GM12878 (cell line): ENCODE measurements around the gene ATP6V1C2. TPM values are rescaled to one million over a fixed set of nuclear protein-coding genes. Genes with fewer than 3 reads are reported as not detected.

Source experiments
- ATAC-seq: fragments of 200-7000 bp; cut with Tn5 transposase; 3 replicates; pipeline ENCODE4 v1.9.1; 2020; ENCODE audit warnings: mild to moderate bottlenecking, moderate library complexity
- BruUV-seq: library from RNA; stranded (reverse); fragments of 400-500 nt; replicated peaks from 2 replicates; lab custom pipeline; 2021; lab: Mats Ljungman, UMichigan
- CTCF ChIA-PET: fragments of 300-600 bp; sonication (Branson Sonifier 250); formaldehyde crosslinking; extraction: SDS; loops from one replicate; lab custom pipeline; 2021; ENCODE audit warnings: inconsistent platforms; lab: Yijun Ruan, JAX
- POLR2A ChIA-PET: fragments of 350-600 bp; formaldehyde crosslinking; extraction: SDS; loops from one replicate; lab custom pipeline; 2021; ENCODE audit warnings: inconsistent platforms; lab: Charles Lee
- RAD21 ChIA-PET: fragments of 300-600 bp; sonication (Branson Sonifier 250); formaldehyde crosslinking; loops from one replicate; lab custom pipeline; 2023; ENCODE audit warnings: antibody characterized with exemption; ENCODE audit not compliant: unreplicated experiment; lab: Charles Lee
- SMC1A ChIA-PET: fragments of 300-600 bp; sonication (Branson Sonifier 250); formaldehyde crosslinking; loops from one replicate; lab custom pipeline; 2023; ENCODE audit not compliant: unreplicated experiment, uncharacterized antibody; lab: Charles Lee
- DNase-seq: peaks from one replicate; pipeline ENCODE4 v3.0.0-alpha.2; 2011; ENCODE audit warnings: low read depth, low spot score
- FAIRE-seq: peaks from 3 replicates; lab custom pipeline; 2011; peaks lifted over from hg19 to GRCh38; lab: Jason Lieb, UNC
- H2AFZ ChIP-seq: 2 replicates; pipeline ENCODE4 v1.6.0; 2011; ENCODE audit warnings: low read depth, low read length, control low read depth; ENCODE audit not compliant: control insufficient read depth
- H3K27ac ChIP-seq: 2 replicates; pipeline ENCODE4 v1.5.1; 2011; ENCODE audit warnings: control low read depth; ENCODE audit not compliant: control insufficient read depth, insufficient read depth
- H3K27me3 ChIP-seq, 2 experiments: replicated peaks in 1 of 2; 2 replicates each; pipeline versions ENCODE4 v1.6.0 to v1.6.1; 2011; ENCODE audit warnings: low read length in 1 of 2; ENCODE audit not compliant: control insufficient read depth in 2 of 2, insufficient read depth in 2 of 2
- H3K36me3 ChIP-seq, 2 experiments: 2 replicates each; pipeline ENCODE4 v1.5.1; 2011; ENCODE audit warnings: low read length in 1 of 2; ENCODE audit not compliant: control insufficient read depth in 2 of 2, insufficient read depth in 2 of 2
- H3K4me1 ChIP-seq: 2 replicates; pipeline ENCODE4 v1.6.1; 2011; ENCODE audit warnings: mild to moderate bottlenecking, low read length, moderate library complexity, mixed read lengths; ENCODE audit not compliant: control insufficient read depth, insufficient read depth
- H3K4me2 ChIP-seq: 2 replicates; pipeline ENCODE4 v1.6.0; 2011; ENCODE audit warnings: control low read depth; ENCODE audit not compliant: control insufficient read depth, insufficient read depth
- H3K4me3 ChIP-seq: fragments of 200-600 bp; sonication (generic); 2 replicates; pipeline ENCODE4 v1.5.1; 2016
- H3K79me2 ChIP-seq: 2 replicates; pipeline ENCODE4 v1.6.0; 2011; ENCODE audit warnings: low read length; ENCODE audit not compliant: control insufficient read depth, insufficient read depth
- H3K9ac ChIP-seq: 2 replicates; pipeline ENCODE4 v1.8.0; 2011; ENCODE audit warnings: low read length, control low read depth, mixed read lengths; ENCODE audit not compliant: control insufficient read depth, insufficient read depth
- H3K9me3 ChIP-seq: replicated peaks from 3 replicates; pipeline ENCODE4 v1.5.1; 2011; ENCODE audit warnings: mild to moderate bottlenecking, low read length; ENCODE audit not compliant: control insufficient read depth, insufficient read depth
- H4K20me1 ChIP-seq: 2 replicates; pipeline ENCODE4 v1.6.0; 2011; ENCODE audit not compliant: control insufficient read depth, insufficient read depth
- CHD4 ChIP-seq: fragments of 200-600 bp; sonication (generic); IDR thresholded peaks from 2 replicates; pipeline ENCODE4 v1.6.1; 2016; ENCODE audit warnings: mild to moderate bottlenecking
- CREB1 ChIP-seq: IDR thresholded peaks from 2 replicates; pipeline ENCODE4 v1.6.1; 2012; ENCODE audit warnings: low read depth, mild to moderate bottlenecking, inconsistent platforms
- DPF2 ChIP-seq: fragments of 450-650 bp; IDR thresholded peaks from 2 replicates; pipeline ENCODE4 v1.6.1; 2017; ENCODE audit warnings: mild to moderate bottlenecking
- ETV6 ChIP-seq, 2 experiments: fragments of 450-650 bp in 1 of 2; IDR thresholded peaks in 1 of 2; conservative IDR thresholded peaks in 1 of 2; 2 replicates each; pipeline ENCODE4 v1.6.1; 2014; ENCODE audit warnings: antibody characterized with exemption in 1 of 2, borderline replicate concordance in 1 of 2, low read depth in 1 of 2, mild to moderate bottlenecking in 1 of 2, moderate library complexity in 1 of 2
- FOXK2 ChIP-seq: fragments of 450-650 bp; IDR thresholded peaks from 2 replicates; pipeline ENCODE4 v1.6.1; 2017; ENCODE audit warnings: mild to moderate bottlenecking, moderate library complexity
- GATAD2B ChIP-seq: fragments of 450-650 bp; conservative IDR thresholded peaks from 2 replicates; pipeline ENCODE4 v1.6.1; 2017; ENCODE audit warnings: low read depth, mild to moderate bottlenecking, moderate library complexity
- KAT2A ChIP-seq: conservative IDR thresholded peaks from 2 replicates; pipeline ENCODE4 v1.6.1; 2011; ENCODE audit warnings: low read depth, low read length; ENCODE audit not compliant: control insufficient read depth
- MXI1 ChIP-seq: fragments of 150-350 bp; IDR thresholded peaks from 2 replicates; pipeline ENCODE4 v1.6.1; 2011; ENCODE audit warnings: low read depth, mild to moderate bottlenecking, inconsistent platforms, low read length, improper control_type of control experiment
- MYB ChIP-seq: fragments of 150-350 bp; IDR thresholded peaks from 2 replicates; pipeline ENCODE4 v1.6.1; 2014; ENCODE audit warnings: mild to moderate bottlenecking, low read depth, low read length, borderline replicate concordance
- NRF1 ChIP-seq: conservative IDR thresholded peaks from 2 replicates; pipeline ENCODE4 v1.6.1; 2011; ENCODE audit warnings: mild to moderate bottlenecking, low read depth, low read length, improper control_type of control experiment
- RBBP5 ChIP-seq: fragments of 200-600 bp; sonication (generic); conservative IDR thresholded peaks from 2 replicates; pipeline ENCODE4 v1.6.1; 2016
- SMC3 ChIP-seq: IDR thresholded peaks from 2 replicates; pipeline ENCODE4 v1.6.1; 2011; ENCODE audit warnings: low read length, improper control_type of control experiment, borderline replicate concordance
- TAF1 ChIP-seq: IDR thresholded peaks from 2 replicates; pipeline ENCODE4 v1.6.1; 2011; ENCODE audit warnings: mild to moderate bottlenecking, low read depth, low read length, borderline replicate concordance
- ZBED1 ChIP-seq: IDR thresholded peaks from 2 replicates; pipeline ENCODE4 v1.6.1; 2016; ENCODE audit warnings: borderline replicate concordance
- ZNF217 ChIP-seq: fragments of 450-650 bp; IDR thresholded peaks from 2 replicates; pipeline ENCODE4 v1.6.1; 2017; ENCODE audit warnings: antibody characterized with exemption, mild to moderate bottlenecking
- WGBS: methylation state at CpG from one replicate; pipeline ENCODE4 v1.1.6; 2016; ENCODE audit warnings: low lambda C conversion rate; ENCODE audit not compliant: insufficient replicate concordance, insufficient coverage; ENCODE audit errors: missing lambda C conversion rate; 5-methylcytosine and 5-hydroxymethylcytosine counted together
- in situ Hi-C: fragments of 300-500 bp; cut with MboI; formaldehyde crosslinking; loops from 9 replicates; pipeline ENCODE4 v1.14.3; 2018; ENCODE audit warnings: mixed read lengths
- intact Hi-C: fragments of 100-400 bp; cut with micrococcal nuclease; formaldehyde crosslinking; loops from one replicate; pipeline ENCODE4 v1.14.2; 2022; ENCODE audit not compliant: unreplicated experiment
- polyA plus RNA-seq, 11 experiments: library from polyadenylated mRNA; depleted of rRNA in 4 of 11; unstranded in 6 of 11; stranded (reverse) in 5 of 11; fragments of >200 nt; fragmentation: Nextera tagmentation in 4 of 11; fragmentation: Illumina TruSeq in 1 of 11; extraction: Ambion mirVana in 4 of 11; extraction: Trizol in 1 of 11; gene quantifications; 1 replicate in 1 of 11; 2 replicates in 10 of 11; pipeline versions ENCODE4 v1.2.1 to v1.2.3, GENCODE V29; 2011 to 2016; ENCODE audit warnings: inconsistent platforms in 2 of 11, missing spikeins in 2 of 11, low read depth in 1 of 11
- total RNA-seq, 4 experiments: library from RNA; depleted of rRNA in 3 of 4; stranded (reverse); fragments of >200 nt in 3 of 4; fragmentation: Illumina TruSeq in 1 of 4; extraction: Trizol in 1 of 4; gene quantifications; 2 replicates each; pipeline versions ENCODE4 v1.2.1 to v1.2.3, GENCODE V29; 2013 to 2021
- TF ChIP-seq, protein P1 (sequence below): IDR thresholded peaks from 2 replicates; pipeline ENCODE4 v1.6.1; 2011; ENCODE audit warnings: low read depth, low read length, improper control_type of control experiment, borderline replicate concordance
- TF ChIP-seq, protein P2 (sequence below): fragments of 450-650 bp; IDR thresholded peaks from 2 replicates; pipeline ENCODE4 v1.6.1; 2017; ENCODE audit warnings: antibody characterized with exemption, mild to moderate bottlenecking, moderate library complexity
- TF ChIP-seq, protein P3 (sequence below), 3 experiments: IDR thresholded peaks in 2 of 3; conservative IDR thresholded peaks in 1 of 3; 2 replicates each; pipeline ENCODE4 v1.5.1; 2011; ENCODE audit warnings: low read depth in 3 of 3, low read length in 3 of 3, mild to moderate bottlenecking in 3 of 3, control low read depth in 2 of 3, moderate library complexity in 2 of 3, inconsistent platforms in 1 of 3, mixed read lengths in 1 of 3; ENCODE audit not compliant: control insufficient read depth in 2 of 3, insufficient read depth in 1 of 3; ENCODE audit errors: extremely low read depth in 1 of 3

The ATP6V1C2 gene
- total and polyA plus RNA-seq, 10 of the 15 experiments (the other 5 are each of a cell fraction or from before 2014, with no cell fraction given) = 0.04 to 1.5 (median 0.24) TPM; not detected in 1

DNA sequence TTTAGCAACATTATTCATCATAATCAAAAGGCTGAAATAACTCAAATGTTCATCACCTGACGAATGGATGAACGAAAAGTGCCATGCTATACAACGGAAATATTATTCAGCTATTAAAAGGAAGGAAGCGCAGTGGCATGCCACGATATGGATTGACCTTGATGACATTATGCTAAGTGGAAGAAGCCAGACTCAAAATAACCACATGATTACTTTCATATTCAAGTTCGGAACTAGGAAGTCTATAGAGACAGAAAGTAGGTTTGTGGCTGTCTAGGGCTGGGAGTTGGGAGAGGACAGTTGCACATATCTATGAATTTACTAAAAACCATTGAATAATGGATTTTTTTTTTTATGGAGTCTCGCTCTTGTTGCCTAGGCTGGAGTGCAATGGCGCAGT, 104.6 kb downstream of the ATP6V1C2 start:
- H4K20me1 ChIP-seq = no peaks in the 10 kb centered on the region
- intact Hi-C loops (no loop called here), in situ Hi-C loops (no loop called here)
- 59% methylated on average over 8 of the region's 8 CpGs for WGBS
- ChIA-PET SMC1A (no interaction called here), CTCF (no interaction called here), RAD21 (no interaction called here), POLR2A (no interaction called here)
- no peak overlapping the region for H3K9ac ChIP-seq
- no peaks in the 10 kb centered on the region for H3K4me1 ChIP-seq
- FAIRE-seq = no peak
- no peaks in the 10 kb centered on the region for H3K79me2 ChIP-seq
- no peak for DNase-seq
- no peak overlapping the region for H3K4me2 ChIP-seq
- H3K27me3 ChIP-seq = peaks cover 0 to 3% of the 10 kb centered on the region in 2 experiments; a peak in 3 of 4 replicates
- H2AFZ ChIP-seq = no peak overlapping the region
- TF ChIP-seq, protein P1, sequence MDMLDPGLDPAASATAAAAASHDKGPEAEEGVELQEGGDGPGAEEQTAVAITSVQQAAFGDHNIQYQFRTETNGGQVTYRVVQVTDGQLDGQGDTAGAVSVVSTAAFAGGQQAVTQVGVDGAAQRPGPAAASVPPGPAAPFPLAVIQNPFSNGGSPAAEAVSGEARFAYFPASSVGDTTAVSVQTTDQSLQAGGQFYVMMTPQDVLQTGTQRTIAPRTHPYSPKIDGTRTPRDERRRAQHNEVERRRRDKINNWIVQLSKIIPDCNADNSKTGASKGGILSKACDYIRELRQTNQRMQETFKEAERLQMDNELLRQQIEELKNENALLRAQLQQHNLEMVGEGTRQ = no peak
- TF ChIP-seq RBBP5 (no peak), MYB (no peak), CHD4 (no peak), SMC3 (no peak), KAT2A (no peak), NRF1 (no peak), FOXK2 (no peak), CREB1 (no peak), ETV6 (conservative IDR thresholded peaks at IDR 0.05 in 1 of 2, IDR thresholded peaks at IDR 0.05 in 1 of 2; ENCODE audit: borderline replicate concordance in 1 of 2, low read depth in 1 of 2) (no peak), ZNF217 (no peak), DPF2 (no peak), TAF1 (no peak), MXI1 (no peak), ZBED1 (no peak), GATAD2B (no peak)
- TF ChIP-seq, protein P2, sequence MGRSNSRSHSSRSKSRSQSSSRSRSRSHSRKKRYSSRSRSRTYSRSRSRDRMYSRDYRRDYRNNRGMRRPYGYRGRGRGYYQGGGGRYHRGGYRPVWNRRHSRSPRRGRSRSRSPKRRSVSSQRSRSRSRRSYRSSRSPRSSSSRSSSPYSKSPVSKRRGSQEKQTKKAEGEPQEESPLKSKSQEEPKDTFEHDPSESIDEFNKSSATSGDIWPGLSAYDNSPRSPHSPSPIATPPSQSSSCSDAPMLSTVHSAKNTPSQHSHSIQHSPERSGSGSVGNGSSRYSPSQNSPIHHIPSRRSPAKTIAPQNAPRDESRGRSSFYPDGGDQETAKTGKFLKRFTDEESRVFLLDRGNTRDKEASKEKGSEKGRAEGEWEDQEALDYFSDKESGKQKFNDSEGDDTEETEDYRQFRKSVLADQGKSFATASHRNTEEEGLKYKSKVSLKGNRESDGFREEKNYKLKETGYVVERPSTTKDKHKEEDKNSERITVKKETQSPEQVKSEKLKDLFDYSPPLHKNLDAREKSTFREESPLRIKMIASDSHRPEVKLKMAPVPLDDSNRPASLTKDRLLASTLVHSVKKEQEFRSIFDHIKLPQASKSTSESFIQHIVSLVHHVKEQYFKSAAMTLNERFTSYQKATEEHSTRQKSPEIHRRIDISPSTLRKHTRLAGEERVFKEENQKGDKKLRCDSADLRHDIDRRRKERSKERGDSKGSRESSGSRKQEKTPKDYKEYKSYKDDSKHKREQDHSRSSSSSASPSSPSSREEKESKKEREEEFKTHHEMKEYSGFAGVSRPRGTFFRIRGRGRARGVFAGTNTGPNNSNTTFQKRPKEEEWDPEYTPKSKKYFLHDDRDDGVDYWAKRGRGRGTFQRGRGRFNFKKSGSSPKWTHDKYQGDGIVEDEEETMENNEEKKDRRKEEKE = no peak
- TF ChIP-seq, protein P3, sequence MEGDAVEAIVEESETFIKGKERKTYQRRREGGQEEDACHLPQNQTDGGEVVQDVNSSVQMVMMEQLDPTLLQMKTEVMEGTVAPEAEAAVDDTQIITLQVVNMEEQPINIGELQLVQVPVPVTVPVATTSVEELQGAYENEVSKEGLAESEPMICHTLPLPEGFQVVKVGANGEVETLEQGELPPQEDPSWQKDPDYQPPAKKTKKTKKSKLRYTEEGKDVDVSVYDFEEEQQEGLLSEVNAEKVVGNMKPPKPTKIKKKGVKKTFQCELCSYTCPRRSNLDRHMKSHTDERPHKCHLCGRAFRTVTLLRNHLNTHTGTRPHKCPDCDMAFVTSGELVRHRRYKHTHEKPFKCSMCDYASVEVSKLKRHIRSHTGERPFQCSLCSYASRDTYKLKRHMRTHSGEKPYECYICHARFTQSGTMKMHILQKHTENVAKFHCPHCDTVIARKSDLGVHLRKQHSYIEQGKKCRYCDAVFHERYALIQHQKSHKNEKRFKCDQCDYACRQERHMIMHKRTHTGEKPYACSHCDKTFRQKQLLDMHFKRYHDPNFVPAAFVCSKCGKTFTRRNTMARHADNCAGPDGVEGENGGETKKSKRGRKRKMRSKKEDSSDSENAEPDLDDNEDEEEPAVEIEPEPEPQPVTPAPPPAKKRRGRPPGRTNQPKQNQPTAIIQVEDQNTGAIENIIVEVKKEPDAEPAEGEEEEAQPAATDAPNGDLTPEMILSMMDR (IDR thresholded peaks at IDR 0.05 in 2 of 3, conservative IDR thresholded peaks at IDR 0.05 in 1 of 3; ENCODE audit: control insufficient read depth in 2 of 3, extremely low read depth in 1 of 3, insufficient read depth in 1 of 3, low read depth in 3 of 3, low read length in 3 of 3) = no peak
- H3K4me3 ChIP-seq = no peak overlapping the region
- BruUV-seq = no TSS peak
- H3K36me3 ChIP-seq = no peaks in the 10 kb centered on the region
- ATAC-seq = no peak
- H3K9me3 ChIP-seq = no peaks in the 10 kb centered on the region; the same call in 2 of the 3 replicates
- H3K27ac ChIP-seq = no peak overlapping the region
